ENCODE results near the gene UBE3C.

Gene UBE3C

GRCh38 chr7:157177333-157177982, 38.7 kb downstream of the UBE3C start:
- no peak for DNase-seq (ENCODE audit: low read depth)

- no peak for DNase-seq (ENCODE audit: low read depth)
Measured at GRCh38 chr7:157177983-157178381, 39.3 kb downstream of the UBE3C start.

GRCh38 chr7:157183832-157184231, 45.1 kb downstream of the UBE3C start:
- no peak for DNase-seq (ENCODE audit: low read depth)

GRCh38 chr7:157188091-157188665, 49.5 kb downstream of the UBE3C start:
- DNase-seq (ENCODE audit: low read depth) = no peak

GRCh38 chr7:157189405-157189804, 50.7 kb downstream of the UBE3C start:
- DNase-seq (ENCODE audit: low read depth) = no peak

GRCh38 chr7:157192861-157193260, 54.1 kb downstream of the UBE3C start:
- DNase-seq (ENCODE audit: low read depth) = no peak

GRCh38 chr7:157193274-157193673, 54.5 kb downstream of the UBE3C start:
- no peak for DNase-seq (ENCODE audit: low read depth)

- no peak for DNase-seq (ENCODE audit: low read depth)
Measured at GRCh38 chr7:157194948-157195347, 56.2 kb downstream of the UBE3C start.

- no peak for DNase-seq (ENCODE audit: low read depth)
Measured at GRCh38 chr7:157195868-157196267, 57.1 kb downstream of the UBE3C start.

- DNase-seq (ENCODE audit: low read depth) = no peak
Measured at GRCh38 chr7:157204134-157204533, 65.4 kb downstream of the UBE3C start.

GRCh38 chr7:157205438-157205837, 66.7 kb downstream of the UBE3C start:
- no peak for DNase-seq (ENCODE audit: low read depth)

GRCh38 chr7:157208571-157209413, 70.1 kb downstream of the UBE3C start:
- DNase-seq (ENCODE audit: low read depth) = no peak

- DNase-seq (ENCODE audit: low read depth) = no peak
Measured at GRCh38 chr7:157210682-157211081, 72.0 kb downstream of the UBE3C start.

- no peak for DNase-seq (ENCODE audit: low read depth)
Measured at GRCh38 chr7:157211690-157212089, 73.0 kb downstream of the UBE3C start.

GRCh38 chr7:157219154-157219553, 80.4 kb downstream of the UBE3C start:
- DNase-seq (ENCODE audit: low read depth) = no peak

- DNase-seq (ENCODE audit: low read depth) = no peak
Measured at GRCh38 chr7:157220916-157221569, 82.3 kb downstream of the UBE3C start.

- no peak for DNase-seq (ENCODE audit: low read depth)
Measured at GRCh38 chr7:157222687-157223086, 84.0 kb downstream of the UBE3C start.

- DNase-seq (ENCODE audit: low read depth) = no peak
Measured at GRCh38 chr7:157224627-157225026, 85.9 kb downstream of the UBE3C start.

GRCh38 chr7:157228864-157229422, 90.2 kb downstream of the UBE3C start:
- peak; percentile 17 for DNase-seq (ENCODE audit: low read depth)

- DNase-seq (ENCODE audit: low read depth) = no peak
Measured at GRCh38 chr7:157233677-157234076, 95.0 kb downstream of the UBE3C start.

GRCh38 chr7:157234271-157234670, 95.5 kb downstream of the UBE3C start:
- no peak for DNase-seq (ENCODE audit: low read depth)

Measured in activated T-cell treated with anti-CD3 and anti-CD28 coated beads for 1 hour (primary cell).